Measurements from ENCODE around the gene BMPR1B. TPM values are rescaled to one million over a fixed set of nuclear protein-coding genes. Genes with fewer than 3 reads are reported as not detected.

Gene BMPR1B
- total and polyA plus RNA-seq, 7 donors = 0.07 to 2.2 (median 1.8) TPM; not detected in 2

GRCh38 chr4:95158626-95159025 is 400.9 kb downstream of the BMPR1B start:
- DNase-seq = no peak
- 84 to 89% methylated on average over 2 of the region's 2 CpGs for WGBS, 2 donors
- no peaks in the 10 kb centered on the region for H3K27me3 ChIP-seq
- TF ChIP-seq EP300 (IDR thresholded peaks at IDR 0.05) = no peak
- TF ChIP-seq CTCF (IDR thresholded peaks at IDR 0.05) = no peak
- no peak for TF ChIP-seq POLR2A (IDR thresholded peaks at IDR 0.05)
- TF ChIP-seq POLR2AphosphoS5 (IDR thresholded peaks at IDR 0.05) = no peak
- intact Hi-C loops (cut with DNase I) = no loop called here
- H3K27ac ChIP-seq = no peak overlapping the region
- no peaks in the 10 kb centered on the region for H3K4me1 ChIP-seq
- H3K4me3 ChIP-seq = no peak overlapping the region
- H3K36me3 ChIP-seq = no peaks in the 10 kb centered on the region
- no peaks in the 10 kb centered on the region for H3K9me3 ChIP-seq

GRCh38 chr4:95159384-95159783 is 401.6 kb downstream of the BMPR1B start:
- TF ChIP-seq CTCF (IDR thresholded peaks at IDR 0.05) = no peak
- TF ChIP-seq EP300 (IDR thresholded peaks at IDR 0.05) = no peak
- TF ChIP-seq POLR2A (IDR thresholded peaks at IDR 0.05) = no peak
- no peak for TF ChIP-seq POLR2AphosphoS5 (IDR thresholded peaks at IDR 0.05)
- no peaks in the 10 kb centered on the region for H3K9me3 ChIP-seq
- no peak overlapping the region for H3K27ac ChIP-seq
- no peaks in the 10 kb centered on the region for H3K4me1 ChIP-seq
- H3K4me3 ChIP-seq = no peak overlapping the region
- intact Hi-C loops (cut with DNase I) = no loop called here
- no peak for DNase-seq
- H3K36me3 ChIP-seq = no peaks in the 10 kb centered on the region
- 84 to 87% methylated on average over 4 of the region's 4 CpGs for WGBS, 2 donors
- no peaks in the 10 kb centered on the region for H3K27me3 ChIP-seq

- Histone ChIP-seq H3K4me3 (no peak overlapping the region), H3K36me3 (no peaks in the 10 kb centered on the region), H3K27me3 (no peaks in the 10 kb centered on the region), H3K4me1 (no peaks in the 10 kb centered on the region), H3K9me3 (no peaks in the 10 kb centered on the region), H3K27ac (no peak overlapping the region)
- no peak for DNase-seq
- TF ChIP-seq POLR2AphosphoS5 (IDR thresholded peaks at IDR 0.05) (no peak), POLR2A (IDR thresholded peaks at IDR 0.05) (no peak), CTCF (IDR thresholded peaks at IDR 0.05) (no peak), EP300 (IDR thresholded peaks at IDR 0.05) (no peak)
- intact Hi-C loops (cut with DNase I) = no loop called here
- 85 to 88% methylated on average over 12 of the region's 12 CpGs for WGBS, 2 donors
Measured at GRCh38 chr4:95161781-95162469, 404.2 kb downstream of the BMPR1B start.

- 87 to 89% methylated on average over 6 of the region's 6 CpGs for WGBS, 2 donors
- Histone ChIP-seq H3K9me3 (no peaks in the 10 kb centered on the region), H3K27ac (no peak overlapping the region), H3K36me3 (no peaks in the 10 kb centered on the region), H3K27me3 (no peaks in the 10 kb centered on the region), H3K4me3 (no peak overlapping the region), H3K4me1 (no peaks in the 10 kb centered on the region)
- intact Hi-C loops (cut with DNase I) = no loop called here
- TF ChIP-seq POLR2A (IDR thresholded peaks at IDR 0.05) (no peak), CTCF (IDR thresholded peaks at IDR 0.05) (no peak), EP300 (IDR thresholded peaks at IDR 0.05) (no peak), POLR2AphosphoS5 (IDR thresholded peaks at IDR 0.05) (no peak)
- DNase-seq = no peak
Measured at GRCh38 chr4:95162867-95163266, 405.1 kb downstream of the BMPR1B start.
